ENCODE measurements around the gene GPR176.

DNA sequence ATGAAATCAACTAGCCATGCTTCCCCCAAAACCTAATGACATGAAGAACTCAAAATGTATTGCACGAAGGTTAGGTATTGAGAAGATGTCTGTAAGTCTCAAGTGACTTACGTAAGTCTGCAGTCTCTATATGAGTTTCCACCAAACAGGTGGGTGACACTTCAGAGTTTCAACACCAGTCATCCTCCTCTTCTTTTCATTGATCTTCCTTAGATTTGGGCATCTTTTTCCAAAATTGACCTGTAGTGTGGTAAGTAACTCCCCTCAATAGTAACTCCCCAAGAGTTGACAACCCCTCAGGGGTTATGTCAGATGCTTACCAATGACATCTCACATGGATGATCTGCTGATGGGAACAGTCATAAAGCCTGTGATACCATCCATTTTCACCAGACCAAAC lies 46.1 kb downstream of the GPR176 start:
- TF ChIP-seq, protein P1, sequence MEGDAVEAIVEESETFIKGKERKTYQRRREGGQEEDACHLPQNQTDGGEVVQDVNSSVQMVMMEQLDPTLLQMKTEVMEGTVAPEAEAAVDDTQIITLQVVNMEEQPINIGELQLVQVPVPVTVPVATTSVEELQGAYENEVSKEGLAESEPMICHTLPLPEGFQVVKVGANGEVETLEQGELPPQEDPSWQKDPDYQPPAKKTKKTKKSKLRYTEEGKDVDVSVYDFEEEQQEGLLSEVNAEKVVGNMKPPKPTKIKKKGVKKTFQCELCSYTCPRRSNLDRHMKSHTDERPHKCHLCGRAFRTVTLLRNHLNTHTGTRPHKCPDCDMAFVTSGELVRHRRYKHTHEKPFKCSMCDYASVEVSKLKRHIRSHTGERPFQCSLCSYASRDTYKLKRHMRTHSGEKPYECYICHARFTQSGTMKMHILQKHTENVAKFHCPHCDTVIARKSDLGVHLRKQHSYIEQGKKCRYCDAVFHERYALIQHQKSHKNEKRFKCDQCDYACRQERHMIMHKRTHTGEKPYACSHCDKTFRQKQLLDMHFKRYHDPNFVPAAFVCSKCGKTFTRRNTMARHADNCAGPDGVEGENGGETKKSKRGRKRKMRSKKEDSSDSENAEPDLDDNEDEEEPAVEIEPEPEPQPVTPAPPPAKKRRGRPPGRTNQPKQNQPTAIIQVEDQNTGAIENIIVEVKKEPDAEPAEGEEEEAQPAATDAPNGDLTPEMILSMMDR (IDR thresholded peaks at IDR 0.05) = no peak
- TF ChIP-seq EZH2 (IDR thresholded peaks at IDR 0.05) (no peak), EZH2phosphoT487 (IDR thresholded peaks at IDR 0.05) (no peak)

All from neural progenitor cell (in vitro differentiated cells).